ENCODE results near the gene FGL2.
"Not testable (repeated sequence)": the region's sequence is repeated elsewhere in the genome, so short reads cannot be mapped to it uniquely, and the experiment has no call there.

GRCh38 chr7:77219701-77220331, 20.2 kb upstream of the FGL2 start:
- TF ChIP-seq CTCF (conservative IDR thresholded peaks at IDR 0.05; ENCODE audit: low read length); EZH2phosphoT487 (IDR thresholded peaks at IDR 0.05; ENCODE audit: borderline replicate concordance, low read depth, low read length): not testable (repeated sequence)
